Astrocyte (in vitro differentiated cells and primary cell): Measurements from ENCODE around the gene MEN1. TPM values are rescaled to one million over a fixed set of nuclear protein-coding genes. Genes with fewer than 3 reads are reported as not detected.
A peak's percentile ranks its signal among the peaks of the same experiment; 100 is the strongest.

Source experiments
- DNase-seq: peaks from one replicate; pipeline ENCODE4 v3.0.0-alpha.2; 2010; ENCODE audit warnings: low read depth
- FAIRE-seq: peaks from 2 replicates; lab custom pipeline; 2011; peaks lifted over from hg19 to GRCh38; lab: Jason Lieb, UNC
- H2AFZ ChIP-seq: 2 replicates; pipeline ENCODE4 v1.6.0; 2012; ENCODE audit warnings: low read depth, low read length, inconsistent platforms
- H3K27ac ChIP-seq: 2 replicates; pipeline ENCODE4 v1.5.1; 2011; ENCODE audit warnings: low read depth, low read length, inconsistent platforms
- H3K27me3 ChIP-seq: 2 replicates; pipeline ENCODE4 v1.6.0; 2011; ENCODE audit warnings: low read length, inconsistent platforms; ENCODE audit not compliant: insufficient read depth
- H3K36me3 ChIP-seq: 2 replicates; pipeline ENCODE4 v1.5.1; 2011; ENCODE audit warnings: low read length, inconsistent platforms; ENCODE audit not compliant: insufficient read depth
- H3K4me1 ChIP-seq: 2 replicates; pipeline ENCODE4 v1.5.1; 2011; ENCODE audit warnings: low read length, inconsistent platforms; ENCODE audit not compliant: insufficient read depth
- H3K4me2 ChIP-seq: 2 replicates; pipeline ENCODE4 v1.6.0; 2012; ENCODE audit warnings: low read length, inconsistent platforms
- H3K4me3 ChIP-seq: 2 replicates; pipeline ENCODE4 v1.5.1; 2011; ENCODE audit warnings: low read depth, mild to moderate bottlenecking, low read length, inconsistent platforms; ENCODE audit not compliant: insufficient read depth
- H3K79me2 ChIP-seq: 2 replicates; pipeline ENCODE4 v1.6.0; 2012; ENCODE audit warnings: mild to moderate bottlenecking, low read length, inconsistent platforms; ENCODE audit not compliant: insufficient read depth
- H3K9ac ChIP-seq: 2 replicates; pipeline ENCODE4 v1.6.0; 2012; ENCODE audit warnings: mild to moderate bottlenecking, low read length, inconsistent platforms
- H3K9me3 ChIP-seq: 2 replicates; pipeline ENCODE4 v1.5.1; 2012; ENCODE audit warnings: low read depth, mild to moderate bottlenecking, low read length, inconsistent platforms; ENCODE audit not compliant: insufficient read depth
- H4K20me1 ChIP-seq: 2 replicates; pipeline ENCODE4 v1.6.0; 2012; ENCODE audit warnings: low read length, inconsistent platforms; ENCODE audit not compliant: insufficient read depth
- H3K27ac Mint-ChIP-seq: one replicate; pipeline ENCODE4 v1.8.0; 2021; ENCODE audit warnings: mild to moderate bottlenecking, mixed read lengths; ENCODE audit not compliant: unreplicated experiment
- H3K27me3 Mint-ChIP-seq: one replicate; pipeline ENCODE4 v1.8.0; 2021; ENCODE audit warnings: low read depth, mixed read lengths; ENCODE audit not compliant: unreplicated experiment
- H3K36me3 Mint-ChIP-seq: one replicate; pipeline ENCODE4 v1.8.0; 2021; ENCODE audit warnings: low read depth, mixed read lengths; ENCODE audit not compliant: unreplicated experiment
- H3K4me1 Mint-ChIP-seq: one replicate; pipeline ENCODE4 v1.8.0; 2021; ENCODE audit warnings: low read depth, mixed read lengths; ENCODE audit not compliant: unreplicated experiment
- H3K4me3 Mint-ChIP-seq: one replicate; pipeline ENCODE4 v1.8.0; 2021; ENCODE audit warnings: mild to moderate bottlenecking, moderate library complexity, mixed read lengths; ENCODE audit not compliant: unreplicated experiment
- H3K9me3 Mint-ChIP-seq: one replicate; pipeline ENCODE4 v1.8.0; 2021; ENCODE audit warnings: mild to moderate bottlenecking, mixed read lengths; ENCODE audit not compliant: unreplicated experiment
- EZH2 ChIP-seq: IDR thresholded peaks from 2 replicates; pipeline ENCODE4 v1.6.1; 2012; ENCODE audit warnings: mild to moderate bottlenecking, low read length, inconsistent platforms; ENCODE audit not compliant: insufficient read depth
- total RNA-seq: library from RNA; stranded (reverse); gene quantifications from 2 replicates; pipeline ENCODE4 v1.2.1, GENCODE V29; 2021
- TF ChIP-seq, protein P1 (sequence below): IDR thresholded peaks from 2 replicates; pipeline ENCODE4 v1.5.1; 2011; ENCODE audit warnings: low read depth, mild to moderate bottlenecking, inconsistent platforms, low read length, moderate library complexity; ENCODE audit not compliant: insufficient read depth

Gene MEN1
- total RNA-seq, 1 donor from 2014 or later: 26.0 TPM

DNA sequence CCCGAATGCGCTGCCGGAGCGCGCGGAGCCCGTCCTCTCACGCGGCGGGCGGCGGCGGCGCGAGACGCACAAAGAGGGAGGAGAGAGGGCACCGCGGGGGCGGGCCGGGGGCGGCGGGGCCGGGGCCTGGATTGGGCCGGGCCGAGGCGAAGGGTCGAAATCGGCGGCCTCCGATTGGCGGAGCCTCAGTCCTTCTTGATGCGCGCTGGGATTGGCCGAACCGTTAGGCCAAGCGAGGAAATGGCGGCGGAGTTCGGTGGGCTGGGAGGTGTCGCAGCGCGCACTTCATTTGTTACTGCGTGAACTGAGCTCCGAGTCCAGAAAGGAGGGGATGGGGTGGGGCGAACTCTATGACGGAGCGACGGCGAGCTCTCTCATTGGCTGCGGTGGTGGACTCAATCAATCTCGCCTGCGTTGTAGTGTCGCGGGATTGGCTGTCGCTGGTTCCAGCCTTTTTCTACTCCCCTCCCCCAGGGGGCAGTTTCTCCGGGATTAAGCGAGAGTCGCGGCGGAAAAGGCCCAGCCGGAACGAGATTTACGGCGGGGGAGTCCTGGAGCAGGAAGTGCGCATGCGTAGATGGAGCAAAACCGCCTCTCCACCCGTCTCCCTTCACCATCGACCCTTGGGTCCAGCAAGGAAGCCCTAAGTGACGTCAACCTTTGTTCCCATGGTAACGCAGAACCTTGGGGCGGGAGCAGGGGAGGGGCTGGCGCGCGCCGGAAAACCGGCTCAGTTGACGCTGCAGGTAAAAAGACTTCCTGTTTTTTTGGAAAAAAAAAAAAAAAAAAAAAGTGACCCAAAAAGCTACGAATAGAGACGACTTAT is 31.7 kb downstream of the MEN1 start, which contains the start of gene SF1:
Gene SF1, minus strand, starts transcription at position 70 of the 826 bp plus-strand sequence. CDS start 150 bp downstream, outside the sequence.
- H3K4me1 ChIP-seq: peaks cover 13% of the 10 kb centered on the region
- peaks cover 1% of the 10 kb centered on the region for H3K36me3 Mint-ChIP-seq

DNA sequence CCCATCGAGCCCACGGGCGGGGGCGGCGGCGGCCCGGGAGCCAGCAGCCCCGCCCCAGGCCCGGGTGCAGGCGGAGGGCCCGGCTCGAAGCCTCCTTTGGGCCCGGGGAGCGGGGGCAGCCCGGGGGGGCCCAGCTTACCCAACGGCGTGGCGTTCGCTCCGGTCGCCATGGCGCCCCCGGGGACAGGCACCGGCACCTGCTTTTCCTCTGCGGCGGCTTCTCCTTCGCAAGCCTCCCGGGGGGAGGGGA is 32.2 kb downstream of the MEN1 start:
- Histone ChIP-seq H3K4me3 (peak overlapping the region; percentile 67), H4K20me1 (peaks cover 44% of the 10 kb centered on the region), H3K27me3 (no peaks in the 10 kb centered on the region), H3K79me2 (peaks cover 43% of the 10 kb centered on the region), H3K9me3 (no peaks in the 10 kb centered on the region), H3K27ac (peak overlapping the region; percentile 87), H2AFZ (no peak overlapping the region), H3K4me1 (peaks cover 13% of the 10 kb centered on the region), H3K9ac (peak overlapping the region; percentile 93), H3K36me3 (peaks cover 33% of the 10 kb centered on the region), H3K4me2 (peak overlapping the region; percentile 56)
- H3K36me3 Mint-ChIP-seq: peaks cover 4% of the 10 kb centered on the region
- H3K27ac Mint-ChIP-seq: no peak overlapping the region
- DNase-seq (no peak), FAIRE-seq (no peak)
- H3K4me1 Mint-ChIP-seq: peaks cover 16% of the 10 kb centered on the region
- no peaks in the 10 kb centered on the region for H3K9me3 Mint-ChIP-seq
- TF ChIP-seq, protein P1, sequence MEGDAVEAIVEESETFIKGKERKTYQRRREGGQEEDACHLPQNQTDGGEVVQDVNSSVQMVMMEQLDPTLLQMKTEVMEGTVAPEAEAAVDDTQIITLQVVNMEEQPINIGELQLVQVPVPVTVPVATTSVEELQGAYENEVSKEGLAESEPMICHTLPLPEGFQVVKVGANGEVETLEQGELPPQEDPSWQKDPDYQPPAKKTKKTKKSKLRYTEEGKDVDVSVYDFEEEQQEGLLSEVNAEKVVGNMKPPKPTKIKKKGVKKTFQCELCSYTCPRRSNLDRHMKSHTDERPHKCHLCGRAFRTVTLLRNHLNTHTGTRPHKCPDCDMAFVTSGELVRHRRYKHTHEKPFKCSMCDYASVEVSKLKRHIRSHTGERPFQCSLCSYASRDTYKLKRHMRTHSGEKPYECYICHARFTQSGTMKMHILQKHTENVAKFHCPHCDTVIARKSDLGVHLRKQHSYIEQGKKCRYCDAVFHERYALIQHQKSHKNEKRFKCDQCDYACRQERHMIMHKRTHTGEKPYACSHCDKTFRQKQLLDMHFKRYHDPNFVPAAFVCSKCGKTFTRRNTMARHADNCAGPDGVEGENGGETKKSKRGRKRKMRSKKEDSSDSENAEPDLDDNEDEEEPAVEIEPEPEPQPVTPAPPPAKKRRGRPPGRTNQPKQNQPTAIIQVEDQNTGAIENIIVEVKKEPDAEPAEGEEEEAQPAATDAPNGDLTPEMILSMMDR: no peak
- TF ChIP-seq EZH2: no peak
- no peaks in the 10 kb centered on the region for H3K27me3 Mint-ChIP-seq
- no peak overlapping the region for H3K4me3 Mint-ChIP-seq

More for the DNA sequence above, 31.7 kb downstream of the MEN1 start, which contains the start of gene SF1:
- H3K79me2 ChIP-seq: peaks cover 38% of the 10 kb centered on the region
- TF ChIP-seq, protein P1: no peak
- no peak for TF ChIP-seq EZH2
- DNase-seq (peak; percentile 98), FAIRE-seq (peak; percentile 52)
- H3K9ac ChIP-seq: peak within 1 kb of the TSS; percentile 93
- peaks cover 13% of the 10 kb centered on the region for H3K4me1 Mint-ChIP-seq
- peak within 1 kb of the TSS; percentile 68 for H2AFZ ChIP-seq
- no peaks in the 10 kb centered on the region for H3K9me3 ChIP-seq
- no peaks in the 10 kb centered on the region for H3K9me3 Mint-ChIP-seq
- H3K36me3 ChIP-seq: peaks cover 28% of the 10 kb centered on the region
- H3K4me3 ChIP-seq: peak within 1 kb of the TSS; percentile 99
- H3K27me3 ChIP-seq: no peaks in the 10 kb centered on the region
- peaks cover 39% of the 10 kb centered on the region for H4K20me1 ChIP-seq
- peak within 1 kb of the TSS; percentile 87 for H3K27ac ChIP-seq
- H3K27me3 Mint-ChIP-seq: no peaks in the 10 kb centered on the region
- peak within 1 kb of the TSS; percentile 92 for H3K27ac Mint-ChIP-seq
- H3K4me3 Mint-ChIP-seq: peak within 1 kb of the TSS; percentile 98
- peak within 1 kb of the TSS; percentile 92 for H3K4me2 ChIP-seq
